Stimulated activated CD8-positive, alpha-beta memory T cell treated with anti-CD3 and anti-CD28 coated beads, Interleukin-4, amount 100 ng/mL, for 4 hours (primary cell): ENCODE measurements around the gene KL.
A peak's percentile ranks its signal among the peaks of the same experiment; 100 is the strongest.

Source experiments
- DNase-seq, 2 donors: peaks; one replicate each; pipeline ENCODE4 v3.0.0-alpha.2; 2020; ENCODE audit warnings: low read depth in 2 of 2, low spot score in 1 of 2

Gene KL

DNA sequence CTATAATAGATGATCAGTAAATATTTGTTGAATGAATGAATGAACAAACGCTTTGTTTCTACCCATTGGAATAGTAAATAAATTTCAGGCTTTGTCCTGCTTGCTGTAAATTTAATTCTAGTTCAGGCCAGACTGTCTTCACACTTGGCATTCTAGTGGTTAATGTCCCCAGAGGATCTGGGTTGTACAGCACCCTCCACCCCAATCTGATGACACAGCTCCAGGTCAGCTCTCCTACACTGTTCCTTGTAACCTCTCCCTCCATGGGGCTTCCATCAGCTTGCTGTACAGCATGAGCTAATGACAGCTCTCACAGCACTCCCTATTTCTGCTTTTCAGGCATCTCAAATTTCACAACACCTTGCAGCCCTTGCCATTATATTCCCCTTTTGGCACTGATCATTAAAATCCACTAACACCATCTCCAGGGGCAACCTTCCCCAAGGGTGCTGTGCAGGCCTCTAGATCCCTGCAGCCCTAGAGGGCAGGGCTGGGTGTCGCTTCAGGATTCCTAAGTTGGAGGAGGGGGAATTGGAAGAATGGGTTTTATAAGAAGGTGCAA, 12.7 kb upstream of the KL start:
- no peak for DNase-seq

DNA sequence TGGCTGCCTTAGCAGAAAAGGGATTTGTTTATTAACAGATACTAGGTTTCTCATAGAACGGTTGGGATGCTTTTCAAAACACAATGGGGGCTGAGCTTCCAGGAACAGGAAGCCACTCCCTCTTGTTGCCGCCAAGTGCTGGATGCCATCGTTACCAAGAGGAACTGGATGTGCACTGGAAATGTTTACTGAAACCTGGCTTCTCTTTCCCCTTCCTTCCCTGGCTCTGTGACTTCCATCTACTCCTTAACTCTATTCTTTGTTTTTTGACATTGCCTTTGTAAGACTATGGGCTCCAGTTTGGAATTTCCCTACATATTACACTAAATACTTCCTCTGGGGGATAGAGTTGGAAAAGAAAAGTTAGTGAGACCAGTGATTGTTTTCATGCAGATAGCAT, 11.7 kb upstream of the KL start:
- no peak for DNase-seq

DNA sequence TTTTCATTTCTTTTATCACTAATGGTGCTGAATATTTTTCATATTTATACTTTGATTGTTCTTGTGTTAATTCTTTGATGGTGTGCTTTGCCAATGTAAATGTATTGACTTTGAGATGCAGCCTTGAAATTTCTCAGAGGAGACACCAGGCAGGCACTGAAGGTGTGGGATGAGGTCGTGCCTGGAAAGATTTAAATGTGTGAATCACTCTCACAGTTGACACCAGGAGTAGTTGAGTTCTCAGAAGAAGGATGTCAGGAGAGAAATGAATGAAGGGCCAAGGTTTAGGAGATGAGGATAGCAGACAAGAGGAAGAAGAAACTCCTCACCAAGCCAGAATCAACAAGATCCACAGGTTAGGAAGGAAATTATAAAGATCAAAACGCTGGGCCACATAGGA, 10.1 kb upstream of the KL start:
- DNase-seq: no peak

DNA sequence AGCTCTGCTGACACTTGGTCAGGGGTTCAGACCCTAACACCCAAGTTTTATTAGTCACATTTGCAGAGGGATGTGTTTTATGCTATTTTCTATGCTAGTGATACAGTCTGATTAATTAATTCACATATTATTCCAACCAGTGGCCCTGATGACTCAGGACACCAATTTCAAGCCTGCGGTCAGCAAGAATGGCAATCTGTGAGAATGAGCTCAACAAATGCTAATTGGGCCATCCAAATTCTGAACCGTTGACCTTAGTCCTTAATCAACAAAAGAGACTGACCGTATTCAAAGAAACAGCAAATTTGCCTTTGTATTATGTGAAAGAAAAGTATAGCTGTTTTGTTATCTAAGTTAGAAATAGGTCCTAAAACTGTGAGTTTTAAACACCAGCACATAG, 9.6 kb upstream of the KL start:
- no peak for DNase-seq

DNA sequence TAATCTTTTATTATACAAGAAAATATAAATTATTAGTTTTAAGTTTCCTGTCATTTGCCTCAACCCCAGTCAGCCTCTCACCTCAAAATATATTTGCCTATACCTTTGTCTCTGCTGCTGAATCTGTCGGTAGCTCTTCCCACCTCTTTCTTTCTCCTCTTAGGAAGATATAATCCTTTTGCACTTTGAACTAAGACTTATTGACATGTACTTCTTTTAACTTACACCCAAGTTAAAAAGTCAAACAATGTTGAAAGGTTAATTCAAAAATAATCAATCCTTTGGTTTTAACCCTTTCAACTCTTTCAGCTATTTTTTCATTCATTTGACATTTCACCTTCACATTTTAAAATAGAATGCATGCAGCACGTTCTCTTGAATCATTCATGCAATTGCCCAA, 9.0 kb upstream of the KL start:
- DNase-seq: no peak

DNA sequence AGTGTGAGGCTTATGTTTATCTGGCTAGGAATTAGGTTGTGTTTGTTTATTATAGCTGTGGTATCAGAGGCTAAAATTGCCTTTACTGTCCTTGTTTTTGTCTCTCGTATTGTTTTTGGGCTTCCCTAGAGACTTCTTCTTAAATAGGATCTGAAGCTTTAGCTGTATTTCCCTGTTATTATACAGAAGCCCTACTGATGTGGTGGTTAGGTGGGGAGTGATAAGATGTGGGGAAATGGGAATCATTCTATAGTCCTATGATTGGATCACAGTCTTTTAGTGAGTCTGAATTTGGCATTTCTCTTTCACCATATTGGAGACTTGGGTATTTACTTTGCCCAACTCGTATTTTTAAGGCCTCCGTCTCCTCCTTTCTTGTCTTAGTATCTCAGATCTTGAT, 8.3 kb upstream of the KL start:
- no peak for DNase-seq

DNA sequence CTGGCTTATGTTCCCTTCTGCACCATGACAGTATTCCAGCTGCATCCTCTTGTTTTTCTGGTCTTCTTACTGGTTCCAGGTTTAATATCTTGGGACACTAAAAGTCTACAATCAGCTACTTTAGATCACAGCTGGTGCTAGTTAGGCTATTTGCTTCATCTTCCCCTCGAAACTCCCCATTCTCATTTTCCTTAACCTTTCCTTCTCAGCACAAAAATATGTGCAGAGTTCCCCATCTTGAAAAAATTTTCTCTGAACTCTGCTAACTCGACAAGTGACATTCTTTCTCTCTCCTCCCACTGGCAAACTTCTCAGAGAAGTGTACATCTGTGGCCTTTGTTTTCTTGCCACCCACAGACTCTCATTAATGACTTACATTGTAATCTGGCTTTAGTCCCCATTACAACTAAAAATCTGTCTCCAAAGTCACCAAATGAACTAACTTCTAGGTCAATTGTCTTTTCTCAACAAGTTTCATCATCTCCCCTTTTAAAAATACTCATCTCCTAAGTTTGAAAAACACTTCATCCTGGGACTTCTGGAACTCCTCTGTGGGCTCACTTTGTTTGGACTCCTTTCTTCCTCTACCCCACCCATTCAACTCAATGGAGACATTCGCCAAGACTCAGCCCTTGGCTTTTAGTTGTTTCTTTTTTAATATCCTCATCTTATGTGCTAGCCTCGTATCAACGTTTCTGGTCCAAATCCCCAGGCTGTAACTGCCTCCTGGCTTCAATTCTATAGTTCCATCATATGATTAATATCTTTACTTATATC, 7.1 kb upstream of the KL start:
- no peak for DNase-seq

DNA sequence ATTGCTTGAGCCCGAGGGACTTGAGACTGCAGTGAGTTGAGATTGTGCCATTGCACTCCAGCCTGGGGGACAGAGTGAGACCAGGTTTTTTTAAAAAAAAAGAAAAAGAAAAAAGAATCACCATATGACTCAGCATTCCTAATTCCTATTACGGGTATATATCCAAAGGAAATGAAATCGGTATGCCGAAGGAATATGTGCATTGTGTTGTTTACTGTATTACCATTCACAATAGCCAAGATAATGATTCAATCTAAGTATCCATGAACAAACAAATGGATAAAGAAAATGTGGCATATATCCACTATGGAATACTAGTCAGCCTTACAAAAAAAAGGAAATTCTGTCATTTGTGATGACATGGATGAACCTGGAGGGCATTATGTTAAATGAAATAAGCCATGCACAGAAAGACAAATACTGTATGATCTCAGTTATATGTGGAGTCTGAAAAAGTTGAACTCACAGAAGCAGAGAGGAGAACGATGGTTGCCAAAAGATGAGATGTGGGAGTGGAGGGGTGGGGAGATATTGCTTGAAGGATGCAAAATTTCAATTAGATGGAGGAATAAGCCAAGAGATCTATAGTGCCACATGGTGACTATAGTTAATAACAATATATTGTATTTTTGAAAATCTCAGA, 4.3 kb upstream of the KL start:
- no peak for DNase-seq

DNA sequence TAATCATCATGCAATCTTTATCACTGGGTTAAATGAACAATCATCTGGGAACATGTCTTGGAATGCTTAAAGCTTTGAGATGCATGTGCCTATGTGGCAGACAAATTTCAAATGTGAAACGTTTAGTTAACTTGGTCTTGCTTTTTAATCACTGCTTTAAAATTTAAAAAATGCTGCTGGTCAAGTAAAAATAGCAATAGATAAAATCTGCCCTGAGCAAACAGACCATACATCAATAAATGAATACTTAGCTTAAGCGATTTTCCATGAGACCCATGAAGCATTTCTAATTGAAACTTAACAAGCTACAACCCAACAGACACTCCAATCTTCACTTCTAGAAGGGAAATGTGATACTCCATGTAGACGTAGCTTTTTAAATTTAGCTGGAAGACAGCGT, 1.9 kb upstream of the KL start:
- no peak for DNase-seq

DNA sequence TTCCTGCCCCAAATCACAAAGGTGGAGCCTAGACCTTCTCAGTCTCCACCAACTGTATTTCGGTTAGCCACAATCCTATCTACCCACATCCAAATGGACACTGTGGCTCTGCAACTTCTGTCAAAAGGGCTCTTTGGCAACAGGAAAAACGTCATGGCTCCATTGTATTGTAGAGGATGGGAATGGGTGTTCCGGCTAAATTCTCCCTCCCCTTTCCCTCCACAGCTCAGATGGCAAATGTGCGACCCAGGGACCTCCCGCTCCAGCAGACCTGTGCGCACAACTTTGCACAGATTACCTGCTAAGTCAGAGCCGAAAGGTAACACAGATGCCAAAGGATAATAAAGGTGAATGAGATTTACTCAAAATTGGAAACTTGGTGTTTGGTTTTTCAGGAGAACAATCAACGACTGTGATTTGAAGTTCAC, 968 bp upstream of the KL start:
- no peak for DNase-seq

DNA sequence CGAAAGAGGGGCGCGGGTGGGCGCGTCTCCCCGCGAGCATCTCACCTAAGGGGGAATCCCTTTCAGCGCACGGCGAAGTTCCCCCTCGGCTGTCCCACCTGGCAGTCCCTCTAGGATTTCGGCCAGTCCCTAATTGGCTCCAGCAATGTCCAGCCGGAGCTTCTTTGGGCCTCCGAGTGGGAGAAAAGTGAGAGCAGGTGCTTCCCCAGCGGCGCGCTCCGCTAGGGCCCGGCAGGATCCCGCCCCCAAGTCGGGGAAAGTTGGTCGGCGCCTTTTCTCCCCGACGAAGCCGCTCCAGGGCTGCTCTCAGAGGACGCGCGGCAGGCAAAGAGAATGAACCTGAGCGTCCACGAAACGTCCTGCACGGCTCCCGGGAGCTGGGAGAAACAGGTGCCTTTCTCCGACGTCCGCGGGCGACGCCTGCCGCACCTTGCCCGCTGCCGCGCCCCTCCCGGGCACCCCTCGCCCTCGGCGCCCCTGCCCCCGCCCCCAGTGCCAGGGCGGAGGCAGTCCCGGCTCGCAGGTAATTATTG, 366 bp upstream of the KL start:
- DNase-seq: no peak

DNA sequence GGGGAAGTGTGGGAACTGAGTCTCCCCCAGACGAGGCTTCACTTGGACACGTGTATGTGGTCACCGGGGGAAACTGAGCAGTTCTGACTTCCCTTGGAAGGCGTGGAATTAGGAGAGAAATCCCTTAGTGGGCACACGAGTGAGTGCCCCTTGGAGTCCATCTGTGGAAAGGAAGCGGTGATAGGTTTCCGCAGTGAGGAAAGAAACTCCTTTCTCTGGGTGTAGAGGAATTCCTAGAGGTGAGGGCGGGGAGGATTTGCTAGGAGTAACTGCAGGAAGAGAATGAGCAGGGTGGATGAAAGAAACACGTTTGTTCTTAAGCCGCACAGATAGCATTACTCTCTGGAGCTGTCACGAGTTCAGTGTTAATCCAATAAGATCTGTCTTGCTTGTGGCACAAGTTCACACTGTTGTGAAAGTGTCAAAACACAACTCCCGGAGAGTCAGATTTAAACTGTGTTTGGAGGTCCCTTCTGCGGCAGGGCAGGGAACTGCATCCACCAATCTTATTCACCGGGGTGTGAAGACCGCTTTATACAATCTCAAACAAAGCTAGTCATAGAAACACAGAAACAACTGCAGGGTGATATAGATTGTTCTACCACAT, 1.2 kb downstream of the KL start:
- DNase-seq: no peak

DNA sequence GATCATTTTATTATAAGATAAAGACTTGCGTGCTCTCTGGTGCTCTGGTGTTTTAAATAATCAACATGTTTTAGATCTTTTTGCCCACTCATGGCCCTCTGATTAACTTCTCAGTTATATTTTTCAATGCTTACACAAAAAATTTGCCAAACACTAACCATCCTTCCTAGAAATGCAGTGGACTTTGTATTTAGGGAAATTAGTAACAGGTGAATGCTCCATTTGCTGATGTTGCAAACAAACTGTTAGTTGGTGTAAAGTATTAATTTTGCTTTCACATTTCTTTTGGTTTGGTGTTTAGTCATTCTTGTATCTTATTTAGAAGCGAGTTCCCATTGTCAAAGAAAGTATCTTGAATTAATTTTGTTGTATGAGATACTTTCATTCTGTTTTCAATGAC, 2.7 kb downstream of the KL start:
- DNase-seq: no peak

DNA sequence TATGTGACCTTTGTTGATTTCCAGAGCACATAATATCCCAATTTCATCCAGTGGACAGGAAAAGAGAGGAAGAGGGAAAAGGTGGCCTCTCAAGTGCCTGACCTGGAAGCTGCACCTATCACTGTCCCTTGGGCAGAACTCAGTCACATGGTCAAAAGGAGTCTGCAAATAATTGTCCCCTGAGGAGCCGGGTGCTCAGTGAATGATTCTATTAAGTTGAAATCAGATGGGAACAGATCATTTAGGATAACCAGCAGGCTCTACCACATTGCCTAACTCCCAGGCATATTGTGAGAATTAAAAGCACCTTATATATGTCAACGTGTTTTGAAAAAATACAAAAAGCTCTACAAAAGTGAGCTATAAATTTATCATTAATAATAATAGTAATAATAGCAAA, 6.8 kb downstream of the KL start:
- DNase-seq: no peak

DNA sequence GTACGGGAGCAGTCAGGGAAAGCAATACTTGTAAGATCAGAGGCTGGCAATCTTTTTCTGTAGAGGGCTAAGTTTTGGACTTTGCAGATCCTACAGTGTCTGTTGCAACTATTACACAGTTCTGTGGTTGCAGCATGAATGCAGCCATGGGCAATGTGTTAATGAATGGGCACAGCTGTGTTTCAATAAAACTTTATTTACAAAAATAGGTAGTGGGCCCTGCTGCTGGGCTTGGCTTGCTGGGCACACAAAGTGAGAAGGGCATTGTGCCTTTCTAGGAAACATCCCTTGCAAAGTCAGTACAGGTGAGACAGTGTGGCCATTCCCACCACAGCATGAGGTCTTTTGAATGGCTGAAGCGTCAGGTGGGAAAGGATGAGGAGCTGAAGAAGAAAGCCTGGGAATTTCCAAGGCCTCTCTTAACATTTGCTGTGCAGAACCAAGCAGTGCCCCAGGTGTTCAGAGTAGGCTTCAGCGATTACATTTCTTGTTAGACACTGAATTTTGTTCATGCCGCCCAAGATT, 9.1 kb downstream of the KL start:
- no peak for DNase-seq

DNA sequence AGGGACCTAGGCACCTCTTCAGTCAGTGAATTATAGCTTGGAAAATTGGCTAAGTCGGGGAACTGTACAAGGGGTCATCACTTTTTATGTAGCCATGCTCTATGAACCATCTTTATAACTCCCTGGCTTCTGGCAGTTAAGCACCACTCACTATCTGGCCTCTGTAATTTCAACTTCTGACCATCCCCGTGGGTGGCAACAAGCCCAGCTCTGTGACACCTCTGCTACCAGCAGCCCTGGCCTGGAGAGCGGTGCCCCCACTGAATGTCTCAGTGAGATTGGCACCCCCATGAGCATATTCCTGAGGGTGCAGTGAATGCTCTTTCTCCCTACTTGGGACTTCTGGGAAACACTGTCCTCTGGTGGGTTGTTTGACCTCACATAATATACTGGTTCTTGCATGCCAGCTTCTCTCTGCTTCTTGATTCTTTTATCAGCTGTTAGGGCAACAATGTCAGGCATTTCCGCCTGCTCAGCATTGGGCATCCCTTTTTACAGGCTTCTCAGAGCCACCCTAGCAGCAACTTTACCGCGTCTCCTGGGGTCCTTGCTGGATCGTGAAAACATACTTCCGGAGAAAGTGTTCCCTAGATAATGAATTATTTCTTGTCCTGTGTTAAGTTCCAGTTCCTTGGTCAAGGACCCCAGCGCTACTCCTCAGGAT, 10.4 kb downstream of the KL start:
- no peak for DNase-seq

DNA sequence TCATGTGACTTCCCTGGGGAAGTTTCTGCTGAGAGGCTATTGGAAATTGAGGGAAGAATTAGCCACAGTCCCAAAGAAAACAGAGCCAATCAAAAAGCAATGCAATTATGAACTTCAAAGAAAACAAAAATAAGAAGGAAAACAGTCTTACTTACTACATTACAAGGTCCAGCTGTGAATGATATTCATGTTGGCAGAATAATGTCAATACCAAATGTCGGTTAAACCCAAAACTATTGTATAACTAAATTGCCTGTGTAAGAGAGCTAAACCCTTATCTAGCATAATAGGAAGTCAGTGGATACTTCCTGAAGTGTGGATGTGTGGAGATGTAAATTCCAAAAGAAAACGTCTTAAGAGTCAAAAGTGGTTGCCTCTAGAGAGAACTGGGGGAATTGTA, 12.4 kb downstream of the KL start:
- DNase-seq: no peak

DNA sequence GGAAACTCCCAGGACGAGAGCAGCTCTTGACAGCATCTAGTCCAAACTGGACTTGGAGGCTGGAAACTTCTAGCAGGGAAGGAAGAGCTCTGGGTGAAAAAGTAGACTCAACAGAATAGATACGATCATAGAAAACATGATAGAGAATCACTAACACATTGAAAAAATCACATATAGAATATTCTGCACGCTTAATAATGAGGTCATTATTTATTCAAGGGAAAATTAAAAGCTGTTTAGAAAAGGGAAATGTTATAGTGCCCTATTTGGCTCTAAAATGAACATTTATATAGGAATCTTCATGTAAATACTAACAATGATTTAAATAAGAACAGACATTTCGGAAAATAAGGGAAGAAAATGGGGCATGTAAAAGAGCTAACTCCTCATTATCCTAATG, 15.1 kb downstream of the KL start:
- DNase-seq: no peak

DNA sequence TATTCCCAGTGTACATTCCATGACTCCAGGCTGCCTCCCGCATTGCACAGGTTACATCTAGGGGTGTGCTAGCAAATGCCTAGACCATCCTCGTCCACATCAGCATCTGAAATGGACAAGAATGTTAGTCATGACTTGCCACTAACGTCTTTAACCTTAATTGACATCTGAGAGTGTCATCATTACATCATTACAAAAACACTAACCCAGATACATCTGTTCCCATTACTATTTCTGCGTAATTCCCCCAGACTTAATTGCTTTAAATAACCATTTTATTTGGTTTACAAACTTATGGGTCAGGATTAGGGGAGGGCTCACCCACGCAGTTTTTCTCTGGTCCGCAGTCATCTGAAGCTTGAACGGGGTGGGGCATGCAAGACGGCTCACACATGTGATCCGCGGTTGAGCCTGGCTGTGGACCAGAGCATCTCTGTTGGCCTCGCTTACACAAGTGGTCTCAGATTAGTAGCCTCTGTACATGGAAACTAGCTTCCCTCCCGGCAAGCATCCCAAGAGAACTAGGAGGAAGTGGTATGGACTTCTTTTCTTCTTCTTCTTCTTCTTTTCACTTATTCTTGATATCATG, 15.9 kb downstream of the KL start:
- no peak for DNase-seq

DNA sequence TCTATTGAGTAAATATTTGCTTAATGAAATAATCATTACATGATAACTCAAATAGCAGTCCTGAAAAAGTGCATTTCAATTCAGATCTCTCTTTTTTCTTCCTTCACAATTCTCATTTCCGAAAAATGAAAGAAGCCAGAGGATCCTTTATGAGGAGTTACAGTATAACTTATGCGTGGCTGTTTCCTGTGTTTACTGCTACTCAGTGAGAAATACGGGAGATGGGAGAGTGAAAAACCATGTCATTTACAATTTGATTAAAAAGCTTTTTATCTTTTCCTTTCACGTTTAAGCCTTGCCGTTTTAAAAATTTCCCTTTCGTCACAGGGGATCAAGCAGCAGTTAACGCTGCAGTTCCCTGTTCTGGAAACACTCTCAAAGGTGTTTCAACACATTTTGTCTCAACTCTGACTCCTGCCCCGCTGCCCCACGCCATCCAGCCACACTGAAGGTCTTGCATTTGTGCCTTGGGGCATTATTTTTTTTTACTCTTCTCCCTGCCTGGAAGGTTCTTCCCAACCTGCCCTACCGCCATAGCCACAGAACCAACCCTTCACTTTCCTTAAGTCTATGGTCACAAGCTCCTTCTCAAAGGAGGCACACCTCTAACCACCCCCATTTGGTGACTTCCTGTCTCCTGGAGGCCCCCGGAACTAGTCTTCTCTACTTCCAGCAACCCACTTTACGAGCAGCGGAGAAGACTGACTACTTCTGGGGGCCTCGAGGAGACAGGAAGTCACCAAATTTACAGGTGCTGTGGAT, 17.0 kb downstream of the KL start:
- peak in 1 of 2 donors; percentile 4 for DNase-seq
